ENCODE measurements around the gene MTAP.

GRCh38 chr9:21781656-21782055, 20.8 kb upstream of the MTAP start:
- no peak for TF ChIP-seq CTCF (IDR thresholded peaks at IDR 0.05)
- TF ChIP-seq POLR2A (IDR thresholded peaks at IDR 0.05): no peak

Measured in body of pancreas (tissue), 4 donors.